Adrenal gland (tissue), 12 donors: ENCODE results near the gene PMAIP1. TPM values are rescaled to one million over a fixed set of nuclear protein-coding genes. Genes with fewer than 3 reads are reported as not detected.

Experiments used
- DNase-seq, 7 donors: peaks; one replicate each; pipeline ENCODE4 v3.0.0-alpha.2; 2019 to 2020
- H3K27ac ChIP-seq, 5 donors: fragments of 200-600 bp; sonication (generic) in 4 of 5; 1 replicate in 3 of 5; 2 replicates in 2 of 5; pipeline versions ENCODE4 v1.5.1 to v1.8.0; 2016 to 2020; ENCODE audit warnings: mild to moderate bottlenecking in 1 of 5
- H3K27me3 ChIP-seq: fragments of 200-600 bp; 2 replicates; pipeline ENCODE4 v1.8.0; 2021
- H3K36me3 ChIP-seq, 2 donors: fragments of 200-600 bp; replicated peaks in 1 of 2; 1 replicate in 1 of 2; 2 replicates in 1 of 2; pipeline versions ENCODE4 v1.5.1 to v1.8.0; 2018 to 2022
- H3K4me1 ChIP-seq, 2 donors: fragments of 200-600 bp; replicated peaks in 1 of 2; 1 replicate in 1 of 2; 2 replicates in 1 of 2; pipeline versions ENCODE4 v1.5.1 to v1.8.0; 2018 to 2021
- H3K4me3 ChIP-seq, 4 donors: fragments of 200-600 bp; sonication (generic) in 3 of 4; one replicate each; pipeline ENCODE4 v1.5.1; 2016 to 2018
- H3K9me3 ChIP-seq, 3 donors: fragments of 200-600 bp; sonication (generic) in 1 of 3; replicated peaks in 1 of 3; 1 replicate in 2 of 3; 2 replicates in 1 of 3; pipeline versions ENCODE4 v1.5.1 to v1.8.0; 2016 to 2021
- CTCF ChIP-seq, 6 experiments: fragments of 450-650 bp in 4 of 6; fragments of 200-600 bp in 2 of 6; sonication (generic) in 1 of 6; IDR thresholded peaks; 1 replicate in 5 of 6; 2 replicates in 1 of 6; pipeline versions ENCODE4 v1.5.1 to v1.8.0; 2016 to 2021; ENCODE audit warnings: antibody characterized with exemption in 6 of 6, mild to moderate bottlenecking in 2 of 6, moderate library complexity in 1 of 6
- POLR2A ChIP-seq, 2 donors: fragments of 450-650 bp; IDR thresholded peaks; one replicate each; pipeline ENCODE4 v1.6.1; 2017; ENCODE audit warnings: antibody characterized with exemption in 2 of 2, mild to moderate bottlenecking in 2 of 2, moderate library complexity in 1 of 2
- WGBS, 4 donors: extraction: QIAGEN DNeasy Blood & Tissue Kit in 2 of 4; methylation state at CpG; one replicate each; pipeline versions ENCODE4 v1.1.5 to v1.1.7; 2013 to 2017; 5-methylcytosine and 5-hydroxymethylcytosine counted together
- intact Hi-C, 2 donors: fragments of 100-400 bp; cut with DNase I; formaldehyde crosslinking; loops; one replicate each; pipeline versions ENCODE4 v1.14.1 to v1.15.0; 2022 to 2023
- polyA plus RNA-seq, 3 donors: library from polyadenylated mRNA; stranded (reverse); fragments of 200-250 nt in 2 of 3; fragments of 350-450 nt in 1 of 3; fragmentation: Illumina TruSeq in 1 of 3; extraction: RNeasy Lipid Tissue Mini Kit (QIAGEN cat#74804) in 1 of 3; gene quantifications; one replicate each; pipeline ENCODE4 v1.2.3, GENCODE V29; 2013 to 2014
- total RNA-seq, 9 donors: library from RNA; depleted of rRNA in 4 of 9; stranded (reverse); fragments of >200 nt in 4 of 9; fragments of 120-200 nt in 1 of 9; fragmentation: NEBNext Ultra II Directional in 1 of 9; extraction: Animal tissue kit (Norgen Biotek cat#: 25700) in 1 of 9; gene quantifications; one replicate each; pipeline versions ENCODE4 v1.1.0 to v1.2.4, GENCODE V29; 2013 to 2023
- donor health status: healthy with polysubstance abuse.
- donor health status: Bipolar disorder and iron deficiency.
- donor health status: DM: yes; HTN: yes; CAD: no.
- donor health status: DM: no; HTN: no; CAD: no.
- donor health status: DM: no; HTN: no; CAD: no.
- donor health status: DM: yes; HTN: yes; CAD: no.

Gene PMAIP1
- total and polyA plus RNA-seq, 12 donors, result 0.13 to 12.0 (median 0.53) TPM; not detected in 2

GRCh38 chr18:59952283-59953007, 52.6 kb downstream of the PMAIP1 start:
- H3K4me3 ChIP-seq, result no peak overlapping the region
- H3K36me3 ChIP-seq, result no peaks in the 10 kb centered on the region
- no peak for TF ChIP-seq POLR2A (IDR thresholded peaks at IDR 0.05)
- TF ChIP-seq CTCF (IDR thresholded peaks at IDR 0.05), result no peak
- no peaks in the 10 kb centered on the region for H3K4me1 ChIP-seq
- intact Hi-C loops, result no loop called here
- DNase-seq, result no peak
- H3K27ac ChIP-seq, result no peak overlapping the region
- 75 to 86% (median 82%) methylated on average over 6 of the region's 6 CpGs for WGBS, 4 donors
- H3K9me3 ChIP-seq, result no peaks in the 10 kb centered on the region
- H3K27me3 ChIP-seq, result no peaks in the 10 kb centered on the region

Other genes starting within 250 kb of the PMAIP1 start
- gene CCBE1, start 202.6 kb upstream of the PMAIP1 start, total RNA-seq, result 10 to 100 TPM in 7 of 9 donors, 1 to 10 TPM in 2; 4.8 to 56.8 (median 33.0) TPM
- 10 to 100 TPM in 2 of 3 donors, 1 to 10 TPM in 1; 8.1 to 12.0 (median 11.6) TPM for gene CCBE1, start 202.6 kb upstream of the PMAIP1 start, polyA plus RNA-seq